HG03469 (cell line): Measurements from ENCODE around the gene PGM2.
A peak's percentile ranks its signal among the peaks of the same experiment; 100 is the strongest.

Source experiments
- ATAC-seq: cut with Tn5 transposase; IDR thresholded peaks from one replicate; pipeline ENCODE4 v1.9.1; 2021; ENCODE audit warnings: mild to moderate bottlenecking, moderate library complexity, moderate number of reproducible peaks; ENCODE audit not compliant: unreplicated experiment

Gene PGM2

DNA sequence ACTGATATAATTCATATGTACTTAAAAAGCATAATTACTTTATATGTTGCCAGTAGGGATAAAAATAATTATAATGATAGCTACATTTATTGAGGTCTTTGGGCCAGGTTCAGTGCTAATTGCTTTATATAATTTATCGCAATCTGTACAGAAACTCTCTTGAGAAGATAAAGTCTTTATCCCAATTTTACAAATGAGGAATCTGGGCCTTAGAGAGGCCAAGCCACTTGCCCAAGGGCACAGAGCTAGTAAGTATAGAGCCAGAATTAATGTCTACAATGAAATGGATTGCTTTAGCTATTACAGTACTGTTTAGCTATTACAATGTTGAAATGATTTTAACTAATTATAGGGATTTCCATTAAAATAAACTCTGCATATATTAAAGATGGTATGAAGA is 33.8 kb downstream of the PGM2 start:
- ATAC-seq, result no peak

DNA sequence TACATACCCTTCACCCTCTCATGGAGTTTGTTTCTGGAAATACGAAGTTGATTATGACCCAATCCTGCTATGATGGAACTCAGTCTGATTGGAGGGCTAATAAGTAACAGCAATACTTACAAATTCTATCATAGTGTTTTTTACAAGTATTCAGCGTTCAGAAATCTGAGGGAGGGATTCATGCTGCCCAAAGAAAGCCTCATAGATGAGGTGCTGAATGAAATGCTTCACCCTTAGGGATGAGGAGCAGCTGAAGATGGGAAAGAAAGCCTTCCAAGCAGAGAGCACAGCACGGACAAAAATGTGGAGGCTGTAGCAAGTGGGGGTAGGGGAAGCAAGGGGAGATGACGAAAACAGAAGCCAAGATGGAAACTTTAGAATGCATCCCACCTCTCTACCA is 36.5 kb downstream of the PGM2 start:
- no peak for ATAC-seq

- ATAC-seq, result no peak
These were observed 38.3 kb downstream of the PGM2 start for GRCh38 chr4:37864786-37865185.

DNA sequence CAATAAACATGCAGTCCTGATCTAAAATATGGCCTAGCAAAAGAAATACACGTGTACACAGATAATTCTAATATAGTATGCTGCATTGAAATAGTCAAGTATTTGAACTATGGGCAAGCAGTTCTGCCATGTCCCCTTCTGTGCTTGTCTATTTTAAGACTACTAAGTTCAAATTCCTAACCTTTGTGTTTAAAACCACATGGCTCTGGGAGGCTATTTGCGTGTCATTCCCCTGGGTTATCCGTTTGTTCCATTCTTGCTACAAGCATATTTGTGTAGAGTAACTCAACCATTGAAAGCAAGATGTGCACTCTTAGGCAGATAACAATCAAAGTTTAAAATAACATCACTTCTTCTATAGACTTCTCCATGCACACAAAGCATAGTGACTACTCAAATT is 39.0 kb downstream of the PGM2 start:
- no peak for ATAC-seq

GRCh38 chr4:37867102-37867501 is 40.6 kb downstream of the PGM2 start:
- no peak for ATAC-seq

GRCh38 chr4:37868238-37868637 is 41.8 kb downstream of the PGM2 start:
- ATAC-seq, result no peak

- no peak for ATAC-seq
These were observed 46.0 kb downstream of the PGM2 start for GRCh38 chr4:37872310-37872988.

- ATAC-seq, result no peak
These were observed 46.9 kb downstream of the PGM2 start for GRCh38 chr4:37873386-37873785.

DNA sequence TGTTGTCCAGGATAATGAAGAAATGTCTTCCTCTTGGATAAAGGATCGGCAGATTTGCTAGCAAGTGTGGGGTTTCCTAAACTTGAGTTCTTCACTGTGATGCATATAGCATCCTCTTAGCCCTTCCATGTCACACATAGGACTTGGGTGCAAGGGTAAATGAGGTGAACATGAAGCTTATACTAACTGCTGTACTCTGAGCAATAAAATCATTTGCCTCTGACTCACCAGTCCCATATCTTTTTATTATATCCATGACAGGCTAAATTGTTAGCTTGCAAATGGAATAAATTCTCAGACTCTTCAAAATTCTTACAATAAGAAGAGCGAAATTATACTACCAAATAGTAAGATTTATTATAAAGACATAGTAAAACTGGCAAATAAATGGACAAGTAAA is 49.7 kb downstream of the PGM2 start:
- no peak for ATAC-seq

DNA sequence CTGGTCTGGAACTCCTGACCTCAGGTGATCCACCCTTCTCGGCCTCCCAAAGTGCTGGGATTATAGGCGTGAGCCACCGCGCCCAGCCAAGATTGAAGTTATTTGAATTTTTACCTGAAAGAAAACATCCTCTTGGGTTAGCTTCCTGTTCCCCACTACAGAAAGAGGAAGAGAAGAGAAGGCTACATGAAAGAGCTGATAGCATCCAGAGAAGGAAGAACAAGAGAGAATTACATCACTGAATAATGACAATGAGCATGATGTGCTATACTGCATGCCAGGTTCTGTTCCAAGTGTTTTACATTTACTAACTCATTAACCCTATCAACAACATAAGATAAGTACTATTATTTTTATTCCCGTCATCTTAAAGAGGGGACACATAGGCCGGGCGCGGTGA is 52.9 kb downstream of the PGM2 start:
- no peak for ATAC-seq

DNA sequence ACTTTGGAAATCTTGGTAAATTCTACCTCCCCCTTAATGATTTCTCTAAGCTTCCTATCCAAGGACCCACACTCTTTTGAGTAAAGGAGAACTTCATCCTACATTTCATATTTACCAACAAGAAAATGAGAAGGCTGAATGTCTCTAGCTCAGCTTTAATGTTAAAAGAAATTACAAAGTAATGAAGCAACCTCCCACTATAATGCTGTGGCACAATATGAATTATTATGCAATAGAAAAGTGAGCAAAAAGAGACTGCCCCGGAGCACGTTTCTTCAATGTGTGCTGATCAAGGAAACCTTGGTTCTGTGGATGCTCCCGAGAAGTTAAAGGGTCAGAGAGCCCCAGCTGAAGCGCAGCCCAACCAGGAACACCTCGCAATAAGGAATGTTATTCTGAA is 55.3 kb downstream of the PGM2 start:
- ATAC-seq, result no peak

DNA sequence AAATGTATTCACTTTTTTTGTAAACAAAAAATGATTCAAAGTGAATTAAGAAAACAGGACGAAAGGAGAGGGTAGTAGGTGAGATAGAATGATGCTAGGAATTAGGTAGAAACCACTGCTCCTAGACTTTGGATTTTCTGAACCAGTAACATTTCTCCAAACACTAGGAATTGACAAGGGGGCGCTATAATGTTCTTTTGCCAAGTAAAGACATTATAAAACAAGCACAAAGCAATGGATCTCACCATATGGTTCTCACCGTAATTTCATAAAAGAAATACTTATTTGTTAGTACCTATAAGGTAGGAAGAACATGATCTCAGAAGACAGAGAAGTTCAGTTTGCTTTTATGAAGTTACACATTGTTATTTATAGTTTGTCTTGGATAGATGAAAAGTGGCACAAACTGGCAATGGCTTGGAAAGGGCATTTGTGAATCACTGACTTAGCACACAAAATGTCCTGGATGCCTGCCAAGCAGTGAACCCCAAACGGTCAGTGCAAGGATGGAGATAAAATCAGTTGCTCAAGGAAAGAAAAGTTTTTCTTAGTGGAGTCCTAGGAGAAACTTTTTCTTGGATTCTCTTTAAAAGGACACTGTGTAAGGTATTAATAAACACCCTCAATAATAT is 56.3 kb downstream of the PGM2 start:
- no peak for ATAC-seq

DNA sequence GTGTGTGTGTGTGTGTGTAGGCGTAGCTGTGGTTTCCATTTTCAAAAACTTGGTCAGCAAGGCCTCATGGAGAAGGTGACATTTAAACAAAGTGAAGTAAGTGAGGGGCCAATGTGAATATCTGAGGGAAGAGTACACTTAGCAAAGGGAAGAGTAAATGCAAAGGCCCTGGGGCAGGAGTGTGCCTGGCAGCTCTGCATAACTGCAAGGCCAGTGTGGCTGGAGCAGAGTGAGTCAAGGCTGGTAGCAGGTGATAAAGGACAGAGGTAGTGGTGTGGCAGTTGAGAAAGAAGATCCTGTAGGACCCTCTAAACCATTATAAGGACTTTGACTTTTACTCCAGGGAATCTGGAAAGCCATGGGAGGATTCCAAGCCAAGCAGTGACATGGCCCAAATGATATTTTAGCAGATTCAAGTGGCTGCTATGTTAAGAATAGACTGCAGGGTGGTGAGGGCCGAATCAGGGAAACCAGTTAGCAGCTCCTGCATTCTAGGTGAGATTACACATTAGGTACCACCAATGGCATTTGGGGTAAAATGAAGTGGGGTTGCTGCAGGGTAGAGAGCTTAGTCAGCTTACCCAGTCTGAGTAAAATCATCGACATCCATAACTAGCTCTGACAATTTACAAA is 58.5 kb downstream of the PGM2 start:
- no peak for ATAC-seq

DNA sequence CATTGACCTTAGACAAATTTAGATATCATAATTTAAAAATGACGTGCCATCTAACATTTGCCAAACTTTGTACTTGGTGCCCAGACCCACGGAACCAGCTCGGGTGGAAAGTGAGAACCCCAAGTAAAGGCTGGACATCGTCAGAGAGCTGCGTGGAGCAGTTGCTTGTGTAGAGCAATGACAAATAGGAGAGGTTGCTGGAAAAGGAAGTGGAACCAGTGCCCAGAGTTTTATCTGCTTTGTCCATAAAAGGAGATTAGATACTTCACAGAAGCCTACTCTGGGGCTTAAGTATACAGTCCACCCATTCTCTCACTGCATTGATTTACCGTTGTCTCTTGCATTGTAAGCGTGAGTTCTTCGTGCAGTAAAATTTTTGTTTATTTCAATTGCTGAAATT is 59.0 kb downstream of the PGM2 start:
- ATAC-seq, result no peak

DNA sequence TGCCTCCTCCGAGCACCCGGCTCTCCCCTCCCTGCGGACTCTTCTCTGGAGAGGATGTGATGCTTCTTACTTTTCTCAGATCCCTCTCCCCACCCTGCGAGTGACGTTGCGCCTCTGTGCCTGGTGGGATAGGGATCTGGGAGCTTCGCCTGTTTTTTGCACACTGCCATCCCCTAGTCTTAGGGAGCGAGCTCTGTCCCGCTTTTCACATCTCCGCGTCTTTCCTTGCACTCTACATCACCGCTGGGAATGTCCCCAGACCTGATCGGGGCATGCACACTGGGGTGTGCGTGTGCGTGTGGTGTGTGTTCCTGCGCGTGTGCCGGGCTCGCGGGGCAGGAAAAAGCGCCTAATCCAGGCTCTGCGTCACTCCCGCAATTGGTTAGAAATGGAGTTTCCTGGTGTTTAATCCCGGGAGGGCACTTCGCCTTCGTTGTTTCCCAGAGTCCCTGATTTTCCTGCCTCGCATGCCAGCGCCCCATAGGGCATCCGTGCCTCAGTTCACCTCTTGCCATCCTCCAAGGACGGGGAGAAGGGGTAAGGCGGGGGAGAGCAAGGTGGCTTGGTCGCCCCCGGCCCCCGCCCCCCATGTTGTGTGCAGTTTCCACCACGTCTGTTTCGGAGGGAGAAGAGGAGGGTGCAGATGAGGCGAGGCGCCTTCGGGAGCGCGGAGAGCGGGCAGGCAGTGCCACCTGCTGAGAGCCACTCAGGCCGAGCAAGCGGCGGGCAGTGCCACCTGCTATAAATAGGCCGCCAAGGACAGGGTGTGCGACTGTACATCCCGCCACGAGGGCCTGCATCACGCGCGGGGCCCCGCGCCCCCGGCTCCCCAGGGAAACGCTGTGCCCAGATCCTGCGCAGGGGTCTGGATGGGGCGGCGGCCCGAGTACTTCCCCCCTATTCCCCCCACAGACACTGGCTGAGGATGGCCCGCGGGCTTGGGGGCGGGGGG is 63.6 kb downstream of the PGM2 start:
- ATAC-seq, result no peak

GRCh38 chr4:37890801-37891259 is 64.3 kb downstream of the PGM2 start, which contains the start of gene TBC1D1:
TBC1D1 (plus strand) TSS chr4:37891084; CDS start chr4:37902096, 11,012 bp downstream.
- ATAC-seq, result peak; percentile 4

GRCh38 chr4:37891260-37892159 is 65.0 kb downstream of the PGM2 start:
- ATAC-seq, result peak; percentile 70

GRCh38 chr4:37892641-37893040 is 66.2 kb downstream of the PGM2 start:
- ATAC-seq, result peak; percentile 41

DNA sequence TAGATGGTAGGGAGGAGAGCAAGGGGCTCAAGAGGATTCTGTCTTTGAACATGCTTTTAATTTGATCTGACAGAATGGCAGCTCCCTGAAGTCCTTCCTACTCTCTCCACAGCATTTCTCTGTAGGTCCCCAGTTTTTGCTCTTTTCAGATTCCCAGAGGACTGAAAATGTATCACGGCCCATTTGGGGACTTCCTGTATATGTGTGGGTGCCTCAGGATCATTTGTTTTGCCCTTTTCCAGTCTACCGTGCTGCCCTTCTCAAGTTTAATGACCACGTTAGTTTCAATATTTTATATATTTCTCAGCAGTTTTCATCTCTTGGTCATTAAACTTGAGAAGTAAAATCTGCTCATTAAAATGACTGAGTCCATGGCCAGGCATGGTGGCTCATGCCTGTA is 66.7 kb downstream of the PGM2 start:
- no peak for ATAC-seq

DNA sequence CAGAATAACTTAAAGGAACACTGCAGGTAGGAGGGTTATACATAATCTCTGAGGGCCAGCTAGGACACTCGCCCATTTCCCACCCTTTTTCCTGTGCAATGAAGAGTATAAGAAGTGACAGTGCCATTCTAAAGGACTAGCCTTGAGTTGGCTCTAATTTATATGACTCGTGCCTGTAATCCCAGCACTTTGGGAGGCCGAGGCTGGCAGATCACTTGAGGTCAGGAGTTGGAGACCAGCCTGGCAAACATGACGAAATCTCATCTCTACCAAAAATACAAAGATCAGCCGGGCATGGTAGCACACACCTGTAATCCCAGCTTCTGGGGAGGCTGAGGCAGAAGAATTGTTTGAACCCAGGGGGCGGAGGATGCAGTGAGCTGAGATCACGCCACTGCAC is 68.8 kb downstream of the PGM2 start:
- no peak for ATAC-seq
